ENCODE data around the gene CBLN4.

Gene CBLN4

DNA sequence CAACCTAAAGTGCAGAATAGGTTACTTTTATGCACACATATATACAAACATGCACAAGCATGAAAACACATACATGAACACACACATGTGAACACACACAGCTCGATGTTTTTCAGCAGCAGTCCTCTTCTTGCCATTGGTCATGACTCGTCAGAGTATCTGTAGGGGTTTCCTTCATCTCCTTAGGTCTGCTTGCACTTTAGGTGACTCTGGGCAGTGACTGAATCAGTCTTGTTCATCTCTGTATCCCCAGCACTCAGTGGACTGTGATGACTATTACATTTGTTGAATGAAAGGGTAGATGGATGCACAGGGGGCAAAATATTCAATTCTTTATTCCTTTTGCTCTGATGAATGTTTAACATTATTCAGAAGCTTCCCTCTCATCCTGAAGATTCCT is 26.8 kb downstream of the CBLN4 start:
- no peak for DNase-seq (ENCODE audit: low read depth)
- H3K4me3 ChIP-seq (ENCODE audit: low read length) = no peak overlapping the region
- TF ChIP-seq, protein P1, sequence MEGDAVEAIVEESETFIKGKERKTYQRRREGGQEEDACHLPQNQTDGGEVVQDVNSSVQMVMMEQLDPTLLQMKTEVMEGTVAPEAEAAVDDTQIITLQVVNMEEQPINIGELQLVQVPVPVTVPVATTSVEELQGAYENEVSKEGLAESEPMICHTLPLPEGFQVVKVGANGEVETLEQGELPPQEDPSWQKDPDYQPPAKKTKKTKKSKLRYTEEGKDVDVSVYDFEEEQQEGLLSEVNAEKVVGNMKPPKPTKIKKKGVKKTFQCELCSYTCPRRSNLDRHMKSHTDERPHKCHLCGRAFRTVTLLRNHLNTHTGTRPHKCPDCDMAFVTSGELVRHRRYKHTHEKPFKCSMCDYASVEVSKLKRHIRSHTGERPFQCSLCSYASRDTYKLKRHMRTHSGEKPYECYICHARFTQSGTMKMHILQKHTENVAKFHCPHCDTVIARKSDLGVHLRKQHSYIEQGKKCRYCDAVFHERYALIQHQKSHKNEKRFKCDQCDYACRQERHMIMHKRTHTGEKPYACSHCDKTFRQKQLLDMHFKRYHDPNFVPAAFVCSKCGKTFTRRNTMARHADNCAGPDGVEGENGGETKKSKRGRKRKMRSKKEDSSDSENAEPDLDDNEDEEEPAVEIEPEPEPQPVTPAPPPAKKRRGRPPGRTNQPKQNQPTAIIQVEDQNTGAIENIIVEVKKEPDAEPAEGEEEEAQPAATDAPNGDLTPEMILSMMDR (conservative IDR thresholded peaks at IDR 0.05; ENCODE audit: low read depth, low read length) = no peak

DNA sequence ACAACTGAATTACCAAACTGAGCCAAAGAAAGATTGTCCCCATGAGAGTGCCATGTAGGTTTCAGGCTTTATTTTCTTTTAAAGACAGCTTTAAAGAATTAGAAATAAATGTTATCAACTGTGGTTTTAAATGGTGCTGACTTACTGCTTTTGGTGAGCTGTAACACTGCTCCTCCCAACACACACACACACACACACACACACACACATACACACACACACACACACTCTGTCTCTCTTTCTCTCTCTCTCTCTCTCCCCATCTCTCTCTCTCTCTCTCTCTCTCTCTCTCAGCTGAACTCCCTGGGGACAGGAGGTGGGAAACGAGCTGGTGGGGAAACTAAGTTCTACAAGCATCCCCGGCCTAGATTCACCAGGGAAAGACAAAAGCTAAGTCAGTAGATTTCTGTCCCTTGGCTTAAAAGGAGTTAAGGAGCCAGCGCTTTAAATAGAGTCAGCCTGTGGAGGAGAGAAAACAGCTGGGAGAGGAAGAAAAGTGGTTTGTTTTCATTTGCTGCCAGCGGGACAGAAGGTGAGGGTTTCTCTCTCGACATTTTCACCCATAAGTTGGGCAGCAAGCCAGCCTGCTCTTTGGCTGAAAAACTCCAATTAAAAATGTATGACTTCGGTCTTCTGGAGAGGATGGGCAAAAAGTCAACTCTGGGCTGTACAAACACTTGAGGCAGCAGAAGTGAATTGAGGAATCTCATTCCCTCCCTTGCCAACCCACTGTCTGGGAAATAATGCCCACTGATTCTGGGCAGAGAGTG is 27.4 kb downstream of the CBLN4 start:
- no peak for DNase-seq (ENCODE audit: low read depth)
- no peak overlapping the region for H3K4me3 ChIP-seq (ENCODE audit: low read length)
- TF ChIP-seq, protein P1 (conservative IDR thresholded peaks at IDR 0.05; ENCODE audit: low read depth, low read length) = no peak

DNA sequence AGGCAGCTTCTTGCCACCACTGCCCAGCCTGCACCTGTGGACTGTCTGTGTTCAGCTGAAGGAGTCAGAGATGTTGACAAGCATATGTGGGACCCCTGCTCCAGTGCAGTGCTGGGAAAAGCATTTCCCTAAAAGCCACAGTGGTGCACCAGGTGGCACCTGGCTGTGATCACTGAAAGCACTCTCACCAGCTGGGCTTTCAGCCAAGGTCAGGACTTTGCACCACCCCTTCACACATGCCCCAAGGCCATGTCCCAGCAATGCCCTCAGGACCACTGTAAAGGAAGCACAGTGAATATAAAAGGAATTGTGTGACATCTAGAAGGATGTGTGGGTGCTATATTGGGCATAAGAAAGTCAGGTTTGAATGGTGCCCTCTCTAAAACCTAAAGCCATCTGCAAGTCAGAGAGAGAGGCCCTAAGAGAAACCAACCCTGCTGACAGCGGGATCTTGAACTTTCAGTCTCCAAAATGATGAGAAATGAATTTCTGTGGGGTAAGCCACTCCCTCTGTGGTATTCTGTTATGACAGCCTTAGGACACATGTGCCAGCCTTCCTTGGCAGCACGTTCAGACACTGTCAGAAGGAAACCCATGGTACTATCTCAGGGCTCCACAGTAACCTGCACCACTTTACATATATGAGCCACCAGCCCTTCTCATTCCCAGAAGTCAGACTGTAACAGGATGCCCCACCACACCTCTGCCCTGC is 30.7 kb downstream of the CBLN4 start:
- TF ChIP-seq, protein P1 (conservative IDR thresholded peaks at IDR 0.05; ENCODE audit: low read depth, low read length) = no peak
- H3K4me3 ChIP-seq (ENCODE audit: low read length) = no peak overlapping the region
- DNase-seq (ENCODE audit: low read depth) = no peak

DNA sequence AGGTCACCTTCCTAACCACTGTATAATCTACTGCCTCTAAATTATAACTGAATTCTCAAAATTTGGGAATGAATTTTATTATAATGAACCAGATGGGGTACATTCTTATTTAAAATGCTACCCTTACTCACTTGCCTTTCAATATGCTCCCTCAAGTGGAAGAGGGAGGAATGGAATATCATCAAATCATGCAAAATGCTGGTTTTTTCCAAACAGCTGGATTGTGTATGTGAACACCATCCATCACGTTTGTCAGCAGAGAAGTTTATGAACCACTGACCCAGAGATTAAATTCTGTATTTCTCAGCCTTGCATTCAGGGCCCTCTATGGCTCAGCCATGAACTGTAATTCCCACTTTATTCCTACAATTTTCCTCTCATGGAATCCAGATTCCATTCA is 40.5 kb downstream of the CBLN4 start:
- H3K4me3 ChIP-seq (ENCODE audit: low read length) = no peak overlapping the region
- no peak for DNase-seq (ENCODE audit: low read depth)
- TF ChIP-seq, protein P1 (conservative IDR thresholded peaks at IDR 0.05; ENCODE audit: low read depth, low read length) = no peak

DNA sequence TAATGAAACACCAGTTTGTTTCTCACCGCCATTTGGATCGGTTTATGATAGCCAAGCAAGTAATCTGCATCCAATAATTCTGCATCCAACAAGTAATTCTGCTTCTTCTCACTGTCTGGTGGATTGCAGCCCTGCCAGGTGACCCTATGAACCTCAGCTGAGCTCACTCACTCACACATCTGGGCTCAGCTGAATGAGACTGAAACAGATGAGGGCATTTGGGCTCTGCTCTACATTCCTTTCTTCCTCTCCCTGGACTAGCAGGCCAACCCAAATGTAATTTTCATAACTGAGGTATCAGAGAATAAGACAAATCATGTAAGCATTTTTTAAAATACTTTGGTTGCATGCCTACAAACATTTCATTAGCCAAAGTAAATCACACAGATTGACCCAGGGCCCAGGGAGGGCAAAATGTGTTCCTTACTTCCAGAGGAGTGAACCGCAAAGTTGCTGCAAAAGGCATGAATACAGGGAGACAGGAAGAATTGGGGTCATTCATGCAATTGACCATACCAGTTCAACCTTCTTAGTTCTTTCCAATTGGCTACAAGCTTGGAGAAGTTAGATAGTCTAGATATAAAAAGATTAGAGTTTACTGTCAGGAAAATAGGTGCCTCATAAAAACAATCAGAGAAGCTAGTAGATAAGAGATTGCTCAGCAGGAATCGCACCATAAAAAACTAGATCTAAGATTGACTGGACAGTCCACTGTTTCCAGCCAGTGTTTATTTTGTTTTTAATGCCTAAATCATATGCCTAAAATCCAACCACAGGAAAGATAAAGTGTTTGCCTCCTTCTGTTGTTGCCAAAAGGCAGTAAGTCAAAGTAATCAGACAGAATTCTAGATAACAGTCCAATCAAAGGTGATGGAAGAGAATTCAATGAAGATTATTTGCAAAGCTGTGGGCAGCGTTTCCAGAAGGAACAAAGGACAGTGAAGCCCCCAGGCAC is 43.7 kb downstream of the CBLN4 start:
- no peak overlapping the region for H3K4me3 ChIP-seq (ENCODE audit: low read length)
- no peak for DNase-seq (ENCODE audit: low read depth)
- TF ChIP-seq, protein P1 (conservative IDR thresholded peaks at IDR 0.05; ENCODE audit: low read depth, low read length) = no peak

DNA sequence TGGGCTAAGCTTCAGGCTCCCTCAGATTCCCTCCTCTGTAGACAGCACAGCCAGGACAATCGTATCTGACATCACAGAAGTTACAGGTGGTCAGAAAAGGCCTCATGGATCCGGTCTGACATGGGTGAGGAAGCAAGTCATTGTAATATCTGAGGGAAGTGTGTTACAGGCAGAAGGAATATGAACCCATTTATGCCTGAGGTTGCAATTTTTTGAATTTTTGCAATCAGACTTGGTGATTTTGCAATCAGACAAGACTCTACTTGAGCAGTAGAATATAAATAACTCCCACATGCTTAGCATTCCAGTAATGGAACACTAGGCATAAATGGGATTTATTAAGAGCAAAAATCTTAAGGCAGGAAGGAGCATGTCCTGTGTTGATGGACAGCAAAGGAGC is 52.1 kb downstream of the CBLN4 start:
- DNase-seq (ENCODE audit: low read depth) = no peak
- no peak overlapping the region for H3K4me3 ChIP-seq (ENCODE audit: low read length)
- TF ChIP-seq, protein P1 (conservative IDR thresholded peaks at IDR 0.05; ENCODE audit: low read depth, low read length) = no peak

Data from retinal pigment epithelial cell (primary cell).